HepG2 (cell line): ENCODE measurements around the gene SHISA6. TPM values are rescaled to one million over a fixed set of nuclear protein-coding genes. Genes with fewer than 3 reads are reported as not detected.

ENCODE experiments used
- ATAC-seq: fragments of 200-7000 bp; cut with Tn5 transposase; 3 replicates; pipeline ENCODE4 v1.9.1; 2020; ENCODE audit warnings: mild to moderate bottlenecking, moderate library complexity
- BruUV-seq: library from RNA; stranded (reverse); fragments of 400-500 nt; replicated peaks from 2 replicates; lab custom pipeline; 2021; lab: Mats Ljungman, UMichigan
- CTCF ChIA-PET: fragments of 300-600 bp; formaldehyde crosslinking; extraction: SDS; loops from one replicate; lab custom pipeline; 2021; ENCODE audit warnings: low total read pairs, inconsistent platforms, low intra/inter-chr PET ratio; lab: Yijun Ruan, JAX
- POLR2A ChIA-PET: fragments of 350-600 bp; sonication (Branson Sonifier 250); formaldehyde crosslinking; loops from one replicate; lab custom pipeline; 2020; ENCODE audit warnings: antibody characterized with exemption, inconsistent platforms; lab: Yijun Ruan, JAX
- DNase-seq: peaks from one replicate; pipeline ENCODE4 v3.0.0-alpha.2; 2015; ENCODE audit warnings: low spot score
- FAIRE-seq: peaks from 3 replicates; lab custom pipeline; 2011; peaks lifted over from hg19 to GRCh38; lab: Jason Lieb, UNC
- H2AFZ ChIP-seq: one replicate; pipeline ENCODE4 v1.6.1; 2011; ENCODE audit warnings: low read length, inconsistent platforms
- H3K27ac ChIP-seq: fragments of 300-600 bp; 3 replicates; pipeline ENCODE4 v1.8.0; 2011; ENCODE audit warnings: mixed run types, mild to moderate bottlenecking, mixed read lengths, low read length, inconsistent platforms; ENCODE audit not compliant: insufficient read depth; ENCODE audit errors: extremely low read length
- H3K27me3 ChIP-seq, 2 experiments: fragments of 200-600 bp in 1 of 2; 2 replicates in 1 of 2; 3 replicates in 1 of 2; pipeline versions ENCODE4 v1.6.0 to v1.8.0; 2011; ENCODE audit warnings: low read length in 2 of 2, mild to moderate bottlenecking in 2 of 2, moderate library complexity in 2 of 2, inconsistent platforms in 1 of 2; ENCODE audit not compliant: insufficient read depth in 2 of 2, control insufficient read depth in 1 of 2
- H3K36me3 ChIP-seq, 2 experiments: fragments of 200-600 bp in 1 of 2; replicated peaks in 1 of 2; 2 replicates in 1 of 2; 3 replicates in 1 of 2; pipeline versions ENCODE4 v1.5.1 to v1.8.0; 2011; ENCODE audit warnings: low read length in 2 of 2, inconsistent platforms in 1 of 2; ENCODE audit not compliant: insufficient read depth in 2 of 2, control insufficient read depth in 1 of 2
- H3K4me1 ChIP-seq: 2 replicates; pipeline ENCODE4 v1.5.1; 2012; ENCODE audit warnings: low read length, inconsistent platforms; ENCODE audit not compliant: insufficient read depth
- H3K4me2 ChIP-seq: 2 replicates; pipeline ENCODE4 v1.6.0; 2011; ENCODE audit warnings: low read depth, low read length, inconsistent platforms
- H3K4me3 ChIP-seq, 3 experiments: fragments of 200-600 bp in 1 of 3; sonication (generic), shearing (Covaris generic) in 1 of 3; replicated peaks in 1 of 3; 2 replicates each; pipeline ENCODE4 v1.5.1; 2011 to 2016; ENCODE audit warnings: low read length in 3 of 3, inconsistent platforms in 2 of 3, low read depth in 2 of 3, mild to moderate bottlenecking in 2 of 3, control low read depth in 1 of 3, mixed read lengths in 1 of 3; ENCODE audit not compliant: insufficient read depth in 1 of 3
- H3K79me2 ChIP-seq: one replicate; pipeline ENCODE4 v1.6.1; 2011; ENCODE audit warnings: low read length, inconsistent platforms; ENCODE audit not compliant: insufficient read depth
- H3K9ac ChIP-seq: 2 replicates; pipeline ENCODE4 v1.6.0; 2011; ENCODE audit warnings: mild to moderate bottlenecking, low read depth, low read length, inconsistent platforms; ENCODE audit not compliant: insufficient read depth
- H3K9me3 ChIP-seq: 2 replicates; pipeline ENCODE4 v1.5.1; 2012; ENCODE audit warnings: mild to moderate bottlenecking, low read length
- H4K20me1 ChIP-seq: 2 replicates; pipeline ENCODE4 v1.6.0; 2011; ENCODE audit warnings: inconsistent platforms, mild to moderate bottlenecking, low read length, moderate library complexity; ENCODE audit not compliant: insufficient read depth
- ARNT ChIP-seq: fragments of 450-650 bp; IDR thresholded peaks from 2 replicates; pipeline ENCODE4 v1.6.1; 2017
- CHD4 ChIP-seq: fragments of 200-600 bp; sonication (generic); IDR thresholded peaks from 2 replicates; pipeline ENCODE4 v1.7.0; 2017; ENCODE audit warnings: mild to moderate bottlenecking, low read length, borderline replicate concordance
- FIP1L1 ChIP-seq: fragments of 200-400 bp; formaldehyde crosslinking; IDR thresholded peaks from 2 replicates; pipeline ENCODE4 v1.6.1; 2018; ENCODE audit warnings: low read depth, mild to moderate bottlenecking, low read length, moderate library complexity, borderline replicate concordance; ENCODE audit not compliant: insufficient read depth
- FOXC1 ChIP-seq: sonication (generic); formaldehyde crosslinking; IDR thresholded peaks from 2 replicates; pipeline ENCODE4 v1.8.0; 2022; ENCODE audit warnings: mild to moderate bottlenecking, missing genetic modification reagents, borderline replicate concordance
- KMT2A ChIP-seq: sonication (generic); formaldehyde crosslinking; IDR thresholded peaks from 2 replicates; pipeline ENCODE4 v1.4.0; 2020; ENCODE audit warnings: missing genetic modification reagents
- KMT2B ChIP-seq: IDR thresholded peaks from 2 replicates; pipeline ENCODE4 v1.6.1; 2016; ENCODE audit warnings: missing genetic modification reagents, missing compliant biosample characterization
- NFE2L2 ChIP-seq: fragments of 150-350 bp; IDR thresholded peaks from 2 replicates; pipeline ENCODE4 v1.6.1; 2014; ENCODE audit warnings: low read length
- NONO ChIP-seq, 2 experiments: fragments of 450-650 bp in 1 of 2; sonication (generic) in 1 of 2; formaldehyde crosslinking in 1 of 2; IDR thresholded peaks in 1 of 2; conservative IDR thresholded peaks in 1 of 2; 2 replicates each; pipeline versions ENCODE4 v1.6.1 to v1.8.0; 2017 to 2022; ENCODE audit warnings: mild to moderate bottlenecking in 1 of 2, missing genetic modification reagents in 1 of 2, moderate library complexity in 1 of 2
- NR1H2 ChIP-seq: sonication (generic); formaldehyde crosslinking; IDR thresholded peaks from 2 replicates; pipeline ENCODE4 v1.8.1; 2022; ENCODE audit warnings: low read depth, missing genetic modification reagents, borderline replicate concordance
- PAF1 ChIP-seq: IDR thresholded peaks from 2 replicates; pipeline ENCODE4 v1.6.1; 2016; ENCODE audit warnings: missing genetic modification reagents, missing compliant biosample characterization
- SPEN ChIP-seq: sonication (generic); formaldehyde crosslinking; IDR thresholded peaks from 2 replicates; pipeline ENCODE4 v1.5.1; 2020; ENCODE audit warnings: low read depth, mild to moderate bottlenecking, missing genetic modification reagents
- TOE1 ChIP-seq: sonication (generic); formaldehyde crosslinking; IDR thresholded peaks from 2 replicates; pipeline ENCODE4 v1.4.0; 2020; ENCODE audit warnings: mild to moderate bottlenecking, missing genetic modification reagents
- ZNF382 ChIP-seq: sonication (generic); formaldehyde crosslinking; IDR thresholded peaks from 2 replicates; pipeline ENCODE4 v1.5.0; 2020; ENCODE audit warnings: missing genetic modification reagents, mild to moderate bottlenecking, borderline replicate concordance
- ZNF782 ChIP-seq: sonication (generic); formaldehyde crosslinking; IDR thresholded peaks from 2 replicates; pipeline ENCODE4 v1.4.0; 2020; ENCODE audit warnings: missing genetic modification reagents, mild to moderate bottlenecking, borderline replicate concordance
- WGBS: methylation state at CpG from one replicate; pipeline ENCODE4 v1.1.6; 2017; ENCODE audit warnings: low lambda C conversion rate; 5-methylcytosine and 5-hydroxymethylcytosine counted together
- in situ Hi-C: cut with HindIII; loops from 2 replicates; pipeline ENCODE4 v1.10.0; 2017; ENCODE audit warnings: low pct_unique_long_range_greater_than_20kb; ENCODE audit not compliant: extremely low pct_ligation_motif_present
- intact Hi-C: fragments of 100-400 bp; cut with micrococcal nuclease; formaldehyde crosslinking; loops from one replicate; pipeline ENCODE4 v1.10.0; 2022; ENCODE audit not compliant: unreplicated experiment
- polyA plus RNA-seq, 8 experiments: library from polyadenylated mRNA; depleted of rRNA in 3 of 8; stranded (reverse) in 7 of 8; unstranded in 1 of 8; fragments of >200 nt; fragmentation: Illumina TruSeq in 4 of 8; extraction: Trizol in 4 of 8; gene quantifications; 2 replicates each; pipeline versions ENCODE4 v1.2.1 to v1.2.3, GENCODE V29; 2011 to 2016; ENCODE audit warnings: low read depth in 4 of 8, missing spikeins in 1 of 8, mixed read lengths in 1 of 8; ENCODE audit not compliant: insufficient read depth in 1 of 8
- total RNA-seq, 5 experiments: library from RNA; depleted of rRNA; stranded (reverse); fragments of >200 nt; fragmentation: Illumina TruSeq; extraction: Trizol; gene quantifications; 2 replicates each; pipeline ENCODE4 v1.2.3, GENCODE V29; 2016; ENCODE audit warnings: low read depth in 1 of 5
- TF ChIP-seq, protein P1 (sequence below): sonication (generic); formaldehyde crosslinking; IDR thresholded peaks from 2 replicates; pipeline ENCODE4 v1.5.0; 2020; ENCODE audit warnings: missing genetic modification reagents
- TF ChIP-seq, protein P2 (sequence below): sonication (generic); formaldehyde crosslinking; IDR thresholded peaks from 2 replicates; pipeline ENCODE4 v1.4.0; 2020; ENCODE audit warnings: mild to moderate bottlenecking, low read depth, missing genetic modification reagents
- TF ChIP-seq, protein P3 (sequence below): sonication (generic); formaldehyde crosslinking; IDR thresholded peaks from 2 replicates; pipeline ENCODE4 v1.4.0; 2020; ENCODE audit warnings: mild to moderate bottlenecking, missing genetic modification reagents

SHISA6 gene
- total and polyA plus RNA-seq, 2 of the 13 experiments (the other 11 are each of a cell fraction or from before 2014, with no cell fraction given): not detected

DNA sequence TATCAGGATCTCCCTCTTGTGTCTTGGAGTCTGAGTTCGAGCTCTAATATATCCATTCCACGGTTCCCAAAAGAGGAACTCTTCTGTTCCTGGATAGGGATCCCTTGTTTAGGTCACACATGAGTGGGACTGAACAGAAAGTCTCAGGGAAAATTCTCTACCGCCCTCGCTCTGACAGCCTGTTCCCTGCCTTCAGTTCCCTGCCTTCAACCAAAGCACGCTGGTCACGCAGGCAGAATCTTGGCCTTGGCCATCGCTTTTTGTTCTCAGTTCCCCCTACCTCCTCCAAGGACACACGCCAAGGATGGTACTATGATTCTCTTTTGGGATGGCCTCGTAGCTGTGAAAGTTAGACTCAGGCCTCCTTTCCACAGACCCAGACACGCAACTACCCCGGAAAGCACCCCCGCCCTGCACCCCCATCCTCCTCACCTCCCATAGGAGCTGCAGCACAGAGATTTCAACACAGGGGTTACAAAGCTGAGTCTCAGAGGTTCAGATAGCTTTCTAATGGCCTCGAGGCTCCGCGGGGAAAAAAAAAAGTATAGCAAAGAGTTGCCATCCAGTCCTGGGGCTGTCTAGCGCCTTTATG is 1.5 kb upstream of the SHISA6 start:
- no TSS peak for BruUV-seq
- H3K79me2 ChIP-seq: no peaks in the 10 kb centered on the region
- H3K4me3 ChIP-seq: no peak overlapping the region
- WGBS: 34% methylated on average over 16 of the region's 16 CpGs
- H3K4me1 ChIP-seq: no peaks in the 10 kb centered on the region
- no peak overlapping the region for H3K9ac ChIP-seq
- ATAC-seq (no peak), DNase-seq (no peak), FAIRE-seq (no peak)
- ChIA-PET CTCF (no interaction called here), POLR2A (no interaction called here)
- no peak overlapping the region for H3K27ac ChIP-seq
- intact Hi-C loops (no loop called here), in situ Hi-C loops (no loop called here)
- no peak overlapping the region for H2AFZ ChIP-seq
- no peaks in the 10 kb centered on the region for H4K20me1 ChIP-seq
- peaks cover 0 to 4% of the 10 kb centered on the region in 2 experiments; a peak in 2 of 5 replicates for H3K27me3 ChIP-seq
- TF ChIP-seq FOXC1 (CRISPR knock-in tag) (no peak), KMT2B (CRISPR knock-in tag) (no peak), ZNF382 (CRISPR knock-in tag) (no peak), NR1H2 (CRISPR knock-in tag) (no peak), KMT2A (CRISPR knock-in tag) (no peak), CHD4 (no peak), FIP1L1 (no peak), NONO (IDR thresholded peaks at IDR 0.05) (no peak), NONO (CRISPR knock-in tag; conservative IDR thresholded peaks at IDR 0.05) (no peak), ARNT (no peak), SPEN (CRISPR knock-in tag) (no peak), TOE1 (no peak), NFE2L2 (no peak), PAF1 (CRISPR knock-in tag) (no peak), ZNF782 (no peak)
- TF ChIP-seq, protein P1, sequence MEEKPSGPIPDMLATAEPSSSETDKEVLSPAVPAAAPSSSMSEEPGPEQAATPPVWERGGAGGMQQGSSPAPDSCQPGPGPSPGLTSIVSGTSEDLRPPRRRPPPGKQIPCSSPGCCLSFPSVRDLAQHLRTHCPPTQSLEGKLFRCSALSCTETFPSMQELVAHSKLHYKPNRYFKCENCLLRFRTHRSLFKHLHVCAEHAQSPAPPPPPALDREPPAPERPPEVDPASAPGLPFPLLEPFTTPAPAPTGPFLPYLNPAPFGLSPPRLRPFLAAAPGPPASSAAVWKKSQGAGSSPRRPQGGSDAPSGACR (CRISPR knock-in tag): no peak
- TF ChIP-seq, protein P2, sequence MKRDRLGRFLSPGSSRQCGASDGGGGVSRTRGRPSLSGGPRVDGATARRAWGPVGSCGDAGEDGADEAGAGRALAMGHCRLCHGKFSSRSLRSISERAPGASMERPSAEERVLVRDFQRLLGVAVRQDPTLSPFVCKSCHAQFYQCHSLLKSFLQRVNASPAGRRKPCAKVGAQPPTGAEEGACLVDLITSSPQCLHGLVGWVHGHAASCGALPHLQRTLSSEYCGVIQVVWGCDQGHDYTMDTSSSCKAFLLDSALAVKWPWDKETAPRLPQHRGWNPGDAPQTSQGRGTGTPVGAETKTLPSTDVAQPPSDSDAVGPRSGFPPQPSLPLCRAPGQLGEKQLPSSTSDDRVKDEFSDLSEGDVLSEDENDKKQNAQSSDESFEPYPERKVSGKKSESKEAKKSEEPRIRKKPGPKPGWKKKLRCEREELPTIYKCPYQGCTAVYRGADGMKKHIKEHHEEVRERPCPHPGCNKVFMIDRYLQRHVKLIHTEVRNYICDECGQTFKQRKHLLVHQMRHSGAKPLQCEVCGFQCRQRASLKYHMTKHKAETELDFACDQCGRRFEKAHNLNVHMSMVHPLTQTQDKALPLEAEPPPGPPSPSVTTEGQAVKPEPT (CRISPR knock-in tag): no peak
- TF ChIP-seq, protein P3, sequence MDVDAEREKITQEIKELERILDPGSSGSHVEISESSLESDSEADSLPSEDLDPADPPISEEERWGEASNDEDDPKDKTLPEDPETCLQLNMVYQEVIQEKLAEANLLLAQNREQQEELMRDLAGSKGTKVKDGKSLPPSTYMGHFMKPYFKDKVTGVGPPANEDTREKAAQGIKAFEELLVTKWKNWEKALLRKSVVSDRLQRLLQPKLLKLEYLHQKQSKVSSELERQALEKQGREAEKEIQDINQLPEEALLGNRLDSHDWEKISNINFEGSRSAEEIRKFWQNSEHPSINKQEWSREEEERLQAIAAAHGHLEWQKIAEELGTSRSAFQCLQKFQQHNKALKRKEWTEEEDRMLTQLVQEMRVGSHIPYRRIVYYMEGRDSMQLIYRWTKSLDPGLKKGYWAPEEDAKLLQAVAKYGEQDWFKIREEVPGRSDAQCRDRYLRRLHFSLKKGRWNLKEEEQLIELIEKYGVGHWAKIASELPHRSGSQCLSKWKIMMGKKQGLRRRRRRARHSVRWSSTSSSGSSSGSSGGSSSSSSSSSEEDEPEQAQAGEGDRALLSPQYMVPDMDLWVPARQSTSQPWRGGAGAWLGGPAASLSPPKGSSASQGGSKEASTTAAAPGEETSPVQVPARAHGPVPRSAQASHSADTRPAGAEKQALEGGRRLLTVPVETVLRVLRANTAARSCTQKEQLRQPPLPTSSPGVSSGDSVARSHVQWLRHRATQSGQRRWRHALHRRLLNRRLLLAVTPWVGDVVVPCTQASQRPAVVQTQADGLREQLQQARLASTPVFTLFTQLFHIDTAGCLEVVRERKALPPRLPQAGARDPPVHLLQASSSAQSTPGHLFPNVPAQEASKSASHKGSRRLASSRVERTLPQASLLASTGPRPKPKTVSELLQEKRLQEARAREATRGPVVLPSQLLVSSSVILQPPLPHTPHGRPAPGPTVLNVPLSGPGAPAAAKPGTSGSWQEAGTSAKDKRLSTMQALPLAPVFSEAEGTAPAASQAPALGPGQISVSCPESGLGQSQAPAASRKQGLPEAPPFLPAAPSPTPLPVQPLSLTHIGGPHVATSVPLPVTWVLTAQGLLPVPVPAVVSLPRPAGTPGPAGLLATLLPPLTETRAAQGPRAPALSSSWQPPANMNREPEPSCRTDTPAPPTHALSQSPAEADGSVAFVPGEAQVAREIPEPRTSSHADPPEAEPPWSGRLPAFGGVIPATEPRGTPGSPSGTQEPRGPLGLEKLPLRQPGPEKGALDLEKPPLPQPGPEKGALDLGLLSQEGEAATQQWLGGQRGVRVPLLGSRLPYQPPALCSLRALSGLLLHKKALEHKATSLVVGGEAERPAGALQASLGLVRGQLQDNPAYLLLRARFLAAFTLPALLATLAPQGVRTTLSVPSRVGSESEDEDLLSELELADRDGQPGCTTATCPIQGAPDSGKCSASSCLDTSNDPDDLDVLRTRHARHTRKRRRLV (CRISPR knock-in tag): no peak
- H3K4me2 ChIP-seq: no peak overlapping the region
- H3K9me3 ChIP-seq: 0 out of 2 replicates have a peak, but pooled peaks cover 4% of the 10 kb centered on the region
- no peaks in the 10 kb centered on the region for H3K36me3 ChIP-seq
